ENCODE results near the gene DBET. TPM values are rescaled to one million over a fixed set of nuclear protein-coding genes. Genes with fewer than 3 reads are reported as not detected.
"Not testable (repeated sequence)": the region's sequence is repeated elsewhere in the genome, so short reads cannot be mapped to it uniquely, and the experiment has no call there.

Gene DBET
- total and polyA plus RNA-seq, 2 donors from 2014 or later: not detected

GRCh38 chr4:190108756-190109155 lies 44.5 kb downstream of the DBET start:
- H3K9me3 ChIP-seq (ENCODE audit: control insufficient read depth in 2 of 3, insufficient read depth in 1 of 3, low read length in 3 of 3); H3K27me3 ChIP-seq (ENCODE audit: control insufficient read depth, insufficient read depth, low read length); H3K4me3 ChIP-seq (ENCODE audit: low read length in 3 of 3); intact Hi-C loops (cut with DNase I); H3K36me3 ChIP-seq (ENCODE audit: control insufficient read depth in 2 of 3, insufficient read depth in 3 of 3, low read length in 3 of 3); H3K9ac ChIP-seq (ENCODE audit: low read length in 3 of 3); FAIRE-seq; H3K4me1 ChIP-seq (ENCODE audit: control insufficient read depth in 2 of 3, insufficient read depth in 2 of 3, low read depth in 1 of 3, low read length in 3 of 3); H3K27ac ChIP-seq (ENCODE audit: low read depth in 2 of 2, low read length in 2 of 2): not testable (repeated sequence)
- peak in 3 of 5 donors; percentile 11 to 48 (median 24) for DNase-seq

- intact Hi-C loops (cut with DNase I); FAIRE-seq: not testable (repeated sequence)
Observed at GRCh38 chr4:190109390-190110011, 45.2 kb downstream of the DBET start.

DNA sequence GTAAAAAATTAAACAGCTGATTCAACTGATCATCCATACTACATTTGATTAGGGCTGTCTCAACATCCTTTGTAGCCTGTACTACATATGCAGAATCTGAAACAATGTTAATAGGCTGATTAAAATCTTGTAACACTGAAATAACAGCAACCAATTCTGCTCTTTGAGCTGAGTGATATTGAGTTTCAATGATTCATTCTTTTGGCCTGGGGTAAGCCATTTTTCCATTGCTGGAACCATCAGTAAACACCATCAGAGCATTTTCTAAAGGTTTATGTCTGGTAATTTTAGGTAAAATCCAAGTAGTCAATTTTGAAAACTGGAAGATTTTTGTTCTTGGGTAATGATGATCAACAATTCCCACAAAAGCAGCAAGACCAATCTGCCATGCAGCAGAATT lies 45.7 kb downstream of the DBET start:
- FAIRE-seq; H3K4me1 ChIP-seq (ENCODE audit: control insufficient read depth in 2 of 3, insufficient read depth in 2 of 3, low read depth in 1 of 3, low read length in 3 of 3); H3K27me3 ChIP-seq (ENCODE audit: control insufficient read depth, insufficient read depth, low read length); H3K9me3 ChIP-seq (ENCODE audit: control insufficient read depth in 2 of 3, insufficient read depth in 1 of 3, low read length in 3 of 3); H3K9ac ChIP-seq (ENCODE audit: low read length in 3 of 3); H3K36me3 ChIP-seq (ENCODE audit: control insufficient read depth in 2 of 3, insufficient read depth in 3 of 3, low read length in 3 of 3); DNase-seq; H3K4me3 ChIP-seq (ENCODE audit: low read length in 3 of 3); H3K27ac ChIP-seq (ENCODE audit: low read depth in 2 of 2, low read length in 2 of 2); intact Hi-C loops (cut with DNase I): not testable (repeated sequence)

More at GRCh38 chr4:190109390-190110011, 45.2 kb downstream of the DBET start:
- not testable (repeated sequence) for H3K9ac ChIP-seq (ENCODE audit: low read length in 3 of 3); H3K9me3 ChIP-seq (ENCODE audit: control insufficient read depth in 2 of 3, insufficient read depth in 1 of 3, low read length in 3 of 3); H3K4me1 ChIP-seq (ENCODE audit: control insufficient read depth in 2 of 3, insufficient read depth in 2 of 3, low read depth in 1 of 3, low read length in 3 of 3); H3K36me3 ChIP-seq (ENCODE audit: control insufficient read depth in 2 of 3, insufficient read depth in 3 of 3, low read length in 3 of 3); H3K27ac ChIP-seq (ENCODE audit: low read depth in 2 of 2, low read length in 2 of 2); H3K27me3 ChIP-seq (ENCODE audit: control insufficient read depth, insufficient read depth, low read length); H3K4me3 ChIP-seq (ENCODE audit: low read length in 3 of 3)
- peak in 1 of 5 donors; percentile 6 for DNase-seq

DNA sequence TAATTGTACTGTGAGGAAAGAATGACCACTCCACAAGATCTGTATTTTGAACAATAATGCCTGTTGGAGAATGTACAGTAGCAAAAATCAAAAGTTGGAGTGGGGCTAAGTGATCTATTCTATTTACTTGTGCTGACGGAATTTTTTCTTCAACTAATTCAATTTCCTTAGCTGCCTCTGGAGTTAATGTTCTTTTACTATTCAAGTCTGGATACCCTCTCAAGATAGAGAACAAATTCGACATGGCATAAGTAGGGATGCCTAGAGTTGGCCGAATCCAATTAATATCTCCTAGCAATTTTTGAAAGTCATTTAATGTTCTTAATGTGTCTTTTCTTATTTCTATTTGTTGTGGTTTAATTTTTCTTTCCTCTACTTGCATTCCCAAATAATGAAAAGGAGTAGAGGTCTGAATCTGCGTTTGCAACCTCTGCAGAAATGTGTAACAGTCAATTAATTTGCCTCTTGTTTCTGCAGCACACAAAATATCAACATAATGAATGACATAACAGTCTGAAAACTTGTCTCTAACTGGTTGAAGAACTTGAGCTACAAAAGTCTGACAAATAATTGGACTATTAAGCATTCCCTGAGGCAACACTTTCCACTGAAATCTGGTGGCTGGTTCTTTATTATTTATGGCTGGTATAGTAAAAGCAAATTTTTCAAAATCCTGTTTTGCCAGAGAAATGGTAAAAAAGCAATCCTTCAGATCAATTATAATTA lies 46.4 kb downstream of the DBET start:
- H3K9me3 ChIP-seq (ENCODE audit: control insufficient read depth in 2 of 3, insufficient read depth in 1 of 3, low read length in 3 of 3); intact Hi-C loops (cut with DNase I); H3K4me1 ChIP-seq (ENCODE audit: control insufficient read depth in 2 of 3, insufficient read depth in 2 of 3, low read depth in 1 of 3, low read length in 3 of 3): not testable (repeated sequence)

DNA sequence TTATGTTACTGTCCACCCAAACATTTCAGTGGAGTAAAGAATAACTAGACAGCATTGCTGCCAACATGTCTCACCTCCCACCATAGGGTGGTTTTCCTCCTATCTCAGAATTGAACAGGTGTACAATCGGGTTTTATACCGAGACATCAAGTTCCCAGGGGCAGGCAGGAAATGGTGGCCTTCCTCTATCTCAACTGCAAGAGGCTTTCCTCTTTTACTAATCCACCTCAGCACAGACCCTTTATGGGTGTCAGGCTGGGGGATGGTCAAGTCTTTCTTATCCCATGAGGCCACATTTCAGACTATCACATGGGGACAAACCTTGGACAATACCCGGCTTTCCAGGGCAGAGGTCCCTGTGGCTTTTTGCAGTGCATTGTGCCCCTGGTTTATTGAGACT lies 48.6 kb downstream of the DBET start:
- H3K27ac ChIP-seq (ENCODE audit: low read depth in 2 of 2, low read length in 2 of 2); intact Hi-C loops (cut with DNase I); H3K27me3 ChIP-seq (ENCODE audit: control insufficient read depth, insufficient read depth, low read length); H3K4me3 ChIP-seq (ENCODE audit: low read length in 3 of 3); H3K9me3 ChIP-seq (ENCODE audit: control insufficient read depth in 2 of 3, insufficient read depth in 1 of 3, low read length in 3 of 3); FAIRE-seq; H3K9ac ChIP-seq (ENCODE audit: low read length in 3 of 3); DNase-seq; H3K36me3 ChIP-seq (ENCODE audit: control insufficient read depth in 2 of 3, insufficient read depth in 3 of 3, low read length in 3 of 3); H3K4me1 ChIP-seq (ENCODE audit: control insufficient read depth in 2 of 3, insufficient read depth in 2 of 3, low read depth in 1 of 3, low read length in 3 of 3): not testable (repeated sequence)

More for the DNA sequence above, 46.4 kb downstream of the DBET start:
- peak in 1 of 5 donors; percentile 3 for DNase-seq
- not testable (repeated sequence) for H3K9ac ChIP-seq (ENCODE audit: low read length in 3 of 3); FAIRE-seq; H3K27me3 ChIP-seq (ENCODE audit: control insufficient read depth, insufficient read depth, low read length); H3K4me3 ChIP-seq (ENCODE audit: low read length in 3 of 3); H3K27ac ChIP-seq (ENCODE audit: low read depth in 2 of 2, low read length in 2 of 2); H3K36me3 ChIP-seq (ENCODE audit: control insufficient read depth in 2 of 3, insufficient read depth in 3 of 3, low read length in 3 of 3)

- H3K4me3 ChIP-seq (ENCODE audit: low read length in 3 of 3); intact Hi-C loops (cut with DNase I); H3K27ac ChIP-seq (ENCODE audit: low read depth in 2 of 2, low read length in 2 of 2); H3K9ac ChIP-seq (ENCODE audit: low read length in 3 of 3); H3K36me3 ChIP-seq (ENCODE audit: control insufficient read depth in 2 of 3, insufficient read depth in 3 of 3, low read length in 3 of 3); H3K4me1 ChIP-seq (ENCODE audit: control insufficient read depth in 2 of 3, insufficient read depth in 2 of 3, low read depth in 1 of 3, low read length in 3 of 3); H3K27me3 ChIP-seq (ENCODE audit: control insufficient read depth, insufficient read depth, low read length); H3K9me3 ChIP-seq (ENCODE audit: control insufficient read depth in 2 of 3, insufficient read depth in 1 of 3, low read length in 3 of 3); FAIRE-seq: not testable (repeated sequence)
- DNase-seq: peak in 2 of 5 donors; percentile 6 to 39
Observed at GRCh38 chr4:190114991-190115390, 50.7 kb downstream of the DBET start.

Other genes with a start within 250 kb of the DBET start
- 43.2 TPM for gene FRG1, start 123.6 kb upstream of the DBET start, total RNA-seq
- 60.6 TPM for gene FRG1, start 123.6 kb upstream of the DBET start, polyA plus RNA-seq (ENCODE audit: insufficient read depth, low read depth, low replicate concordance)
- not detected for gene FRG2, start 37.2 kb upstream of the DBET start, total RNA-seq
- gene FRG2, start 37.2 kb upstream of the DBET start, polyA plus RNA-seq (ENCODE audit: insufficient read depth, low read depth, low replicate concordance): not detected
- gene DUX4, start 109.3 kb downstream of the DBET start, total RNA-seq: not detected
- not detected for gene DUX4, start 109.3 kb downstream of the DBET start, polyA plus RNA-seq (ENCODE audit: insufficient read depth, low read depth, low replicate concordance)

Measured in kidney (tissue), 11 donors.